ENCODE data around the gene TRIP12. TPM values are rescaled to one million over a fixed set of nuclear protein-coding genes. Genes with fewer than 3 reads are reported as not detected.
"Not testable (repeated sequence)": the region's sequence is repeated elsewhere in the genome, so short reads cannot be mapped to it uniquely, and the experiment has no call there.

The TRIP12 gene
- total and polyA plus RNA-seq, 2 of the 4 experiments (the other 2 are of a cell fraction): 51.6 to 209 TPM

DNA sequence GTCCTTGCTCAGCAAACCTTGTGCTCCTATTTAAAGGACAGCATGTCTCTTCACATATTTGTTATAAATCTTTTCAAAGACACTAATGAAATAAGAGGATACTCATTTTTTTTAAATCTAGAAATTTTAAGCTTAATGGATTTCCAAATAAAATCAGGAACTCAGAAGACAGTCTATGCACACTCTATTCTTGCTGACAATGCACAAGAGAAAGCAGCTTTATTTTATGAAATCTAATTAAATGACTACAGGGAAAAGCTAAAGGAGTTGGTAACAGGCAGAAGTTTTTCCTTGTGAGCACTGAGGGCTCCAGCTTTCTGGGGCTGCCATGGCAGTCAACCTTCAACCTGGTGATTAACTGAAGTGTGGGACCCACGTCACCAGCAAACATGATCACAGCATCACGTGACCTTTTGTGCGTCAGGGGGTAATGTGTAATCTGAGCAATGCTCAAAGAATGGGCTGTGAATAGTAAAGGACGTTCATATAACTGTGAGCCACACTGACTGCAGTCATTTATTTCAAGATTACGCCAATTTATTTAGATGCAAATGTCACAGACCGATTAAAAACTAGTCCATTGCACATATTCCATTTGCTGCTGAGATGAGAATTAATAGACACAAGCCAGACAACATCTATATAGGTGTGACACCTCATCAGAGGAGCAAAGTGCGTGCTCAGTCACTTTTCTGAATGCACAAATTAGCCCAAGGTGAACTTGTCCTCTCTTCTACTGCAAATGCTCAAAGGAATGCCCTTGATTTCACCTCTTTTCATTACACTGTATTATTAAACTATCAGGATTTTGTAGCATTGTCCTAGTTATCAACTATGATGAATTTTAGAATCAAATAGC is 195.9 kb downstream of the TRIP12 start (continued):
- TF ChIP-seq BHLHE40 (IDR thresholded peaks at IDR 0.05; ENCODE audit: low read depth, low read length): peak; percentile 87
- no peak for TF ChIP-seq CHD1 (IDR thresholded peaks at IDR 0.05; ENCODE audit: low read depth, low read length)

DNA sequence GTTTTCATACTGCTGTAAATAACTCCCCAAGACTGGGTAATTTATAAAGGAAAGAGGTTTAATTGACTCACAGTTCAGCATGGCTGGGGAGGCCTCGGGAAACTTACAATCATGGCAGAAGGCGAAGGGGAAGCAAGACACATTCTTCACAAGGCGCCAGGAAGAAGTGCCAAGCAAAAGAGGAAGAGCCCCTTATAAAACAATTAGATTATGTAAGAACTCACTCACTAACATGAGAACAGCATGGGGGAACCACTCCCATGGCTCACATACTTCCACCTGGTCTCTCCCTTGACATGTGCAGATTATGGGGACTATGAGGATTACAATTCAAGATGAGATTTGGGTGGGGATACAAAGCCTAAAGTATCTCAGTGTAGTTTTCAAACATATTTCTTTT is 198.6 kb downstream of the TRIP12 start:
- intact Hi-C loops (cut with micrococcal nuclease); H3K79me1 ChIP-seq (ENCODE audit: low read depth in 1 of 2, low read length in 2 of 2); H2BK120ac ChIP-seq (ENCODE audit: low read depth, low read length); H3K9ac ChIP-seq (ENCODE audit: low read depth, low read length); H4K5ac ChIP-seq (ENCODE audit: low read depth, low read length); dilution Hi-C loops (cut with HindIII; ENCODE audit: low sequenced_read_pairs, unreplicated experiment); H3K27me3 ChIP-seq (ENCODE audit: control insufficient read depth, insufficient read depth, low read length); H2AK5ac ChIP-seq (ENCODE audit: low read depth, low read length); H4K20me1 ChIP-seq (ENCODE audit: insufficient read depth, low read length); POLR2A ChIA-PET (ENCODE audit: unreplicated experiment); H3K4ac ChIP-seq (ENCODE audit: low read depth, low read length); H3K27ac ChIP-seq (ENCODE audit: insufficient read depth, low read length); CTCF ChIA-PET; H3K36me3 ChIP-seq (ENCODE audit: control insufficient read depth, insufficient read depth, low read length); H3K4me3 ChIP-seq (ENCODE audit: insufficient read depth, low read depth, low read length); in situ Hi-C loops (cut with MboI; ENCODE audit: low sequenced_read_pairs); H4K8ac ChIP-seq (ENCODE audit: low read depth in 2 of 2, low read length in 2 of 2); H3K9me3 ChIP-seq (ENCODE audit: control insufficient read depth, insufficient read depth, low read length); H2BK15ac ChIP-seq (ENCODE audit: low read depth, low read length); H4K91ac ChIP-seq (ENCODE audit: insufficient read depth, low read depth, low read length); H2BK20ac ChIP-seq (ENCODE audit: low read depth, low read length); H3K14ac ChIP-seq (replicated peaks; ENCODE audit: low read depth, low read length); H3K4me2 ChIP-seq (ENCODE audit: low read depth, low read length); H2AFZ ChIP-seq (replicated peaks; ENCODE audit: low read length, poor library complexity); DNase-seq; ATAC-seq (ENCODE audit: low read depth); H2BK5ac ChIP-seq (ENCODE audit: low read depth, low read length, poor library complexity, severe bottlenecking); H3K18ac ChIP-seq (ENCODE audit: low read depth, low read length); BruUV-seq (replicated peaks); H3K23ac ChIP-seq (ENCODE audit: low read depth, low read length); H3K4me1 ChIP-seq (ENCODE audit: control insufficient read depth, insufficient read depth, low read length); H3K9me1 ChIP-seq (ENCODE audit: insufficient read depth, low read length); H3K56ac ChIP-seq (ENCODE audit: extremely low read depth, insufficient read depth, low read length); H2AK9ac ChIP-seq (replicated peaks; ENCODE audit: low read depth, low read length, poor library complexity): not testable (repeated sequence)
- no CpG with 5 or more reads among the region's 3 CpGs for whole genome bisulfite sequencing, 2 experiments (ENCODE audit: extremely low coverage in 2 of 2, insufficient read length in 1 of 2)
